Peyer's patch (tissue), 4 donors: ENCODE data around the gene MZB1.

Experiments
- CTCF ChIP-seq, 6 experiments: fragments of 450-650 bp in 4 of 6; fragments of 200-600 bp in 2 of 6; sonication (generic) in 1 of 6; IDR thresholded peaks; one replicate each; pipeline ENCODE4 v1.5.1; 2017 to 2019; ENCODE audit warnings: antibody characterized with exemption in 6 of 6, mild to moderate bottlenecking in 3 of 6, moderate library complexity in 1 of 6
- POLR2A ChIP-seq, 2 donors: fragments of 450-650 bp; IDR thresholded peaks; one replicate each; pipeline ENCODE4 v1.5.1; 2017; ENCODE audit warnings: antibody characterized with exemption in 2 of 2, mild to moderate bottlenecking in 2 of 2, moderate library complexity in 2 of 2

GRCh38 chr5:139381837-139382761 lies 7.6 kb downstream of the MZB1 start:
- TF ChIP-seq CTCF (IDR thresholded peaks at IDR 0.05) (no peak), POLR2A (IDR thresholded peaks at IDR 0.05) (no peak)
